GM20431 (cell line): ENCODE data around the gene STAP2.
"Not testable (repeated sequence)": the region's sequence is repeated elsewhere in the genome, so short reads cannot be mapped to it uniquely, and the experiment has no call there.

Experiments
- in situ Hi-C: fragments of 300-500 bp; cut with MseI, MboI; formaldehyde crosslinking; loops from one replicate; pipeline ENCODE4 v1.15.0; 2020; ENCODE audit warnings: low sequenced_read_pairs; ENCODE audit not compliant: unreplicated experiment

The STAP2 gene

DNA sequence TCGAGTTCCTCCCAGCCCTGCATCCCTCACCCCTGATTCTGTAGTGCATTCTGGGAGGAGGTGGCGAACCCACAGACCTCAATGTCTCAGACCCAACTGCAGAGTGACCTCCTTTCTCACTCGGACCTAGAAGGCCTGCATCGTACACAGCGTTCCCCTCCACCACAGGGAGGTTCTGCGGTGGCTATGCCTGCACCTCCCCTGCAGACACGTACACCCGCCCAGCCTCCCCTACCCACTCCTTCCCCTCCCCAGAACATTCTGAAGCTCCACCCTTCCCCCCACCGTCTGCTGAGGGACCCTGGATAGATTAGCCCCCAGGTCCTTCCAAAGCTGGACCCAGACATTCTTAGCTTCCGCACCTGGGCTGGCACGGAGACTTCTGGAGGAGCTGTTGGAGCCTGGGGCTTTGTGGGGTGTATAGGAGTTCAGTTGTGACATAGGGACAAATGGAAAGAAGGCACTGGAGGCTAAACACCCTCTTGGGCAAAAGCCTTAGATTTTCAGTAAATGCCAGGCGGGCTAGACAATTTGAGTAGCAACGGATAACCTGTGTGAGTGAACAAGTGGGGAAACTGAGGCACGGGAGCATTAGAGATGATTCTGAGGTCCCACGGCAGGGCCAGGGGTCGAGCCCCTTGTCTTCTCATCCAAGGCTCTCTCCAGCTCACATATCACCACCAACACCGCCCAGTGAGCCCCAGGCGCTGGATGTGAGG, 34.6 kb downstream of the STAP2 start:
- in situ Hi-C loops: no loop called here

DNA sequence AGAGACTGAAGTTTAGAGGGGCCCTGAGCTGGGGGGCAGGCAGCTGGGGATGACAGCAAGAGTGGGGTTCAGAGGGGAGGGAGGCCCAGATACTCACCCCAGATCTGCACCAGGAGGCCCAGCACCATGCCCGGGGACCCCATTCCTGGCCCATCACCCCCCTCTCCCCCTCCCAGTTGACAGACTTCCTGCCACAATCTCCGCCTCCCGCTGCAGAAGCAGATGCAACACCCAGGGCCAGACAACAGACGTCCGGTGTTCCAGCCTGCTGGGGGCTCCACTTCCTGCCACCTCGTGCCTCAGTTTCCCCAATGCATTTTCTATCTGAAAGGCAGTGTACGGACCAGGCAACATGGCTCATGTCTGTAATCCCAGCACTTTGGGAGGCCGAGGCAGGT, 36.4 kb downstream of the STAP2 start, which contains the start of gene TMIGD2:
TSS of gene TMIGD2 (minus strand) at position 147 of the 398 bp plus-strand sequence. CDS start at position 143, 4 bp downstream.
- in situ Hi-C loops: no loop called here

DNA sequence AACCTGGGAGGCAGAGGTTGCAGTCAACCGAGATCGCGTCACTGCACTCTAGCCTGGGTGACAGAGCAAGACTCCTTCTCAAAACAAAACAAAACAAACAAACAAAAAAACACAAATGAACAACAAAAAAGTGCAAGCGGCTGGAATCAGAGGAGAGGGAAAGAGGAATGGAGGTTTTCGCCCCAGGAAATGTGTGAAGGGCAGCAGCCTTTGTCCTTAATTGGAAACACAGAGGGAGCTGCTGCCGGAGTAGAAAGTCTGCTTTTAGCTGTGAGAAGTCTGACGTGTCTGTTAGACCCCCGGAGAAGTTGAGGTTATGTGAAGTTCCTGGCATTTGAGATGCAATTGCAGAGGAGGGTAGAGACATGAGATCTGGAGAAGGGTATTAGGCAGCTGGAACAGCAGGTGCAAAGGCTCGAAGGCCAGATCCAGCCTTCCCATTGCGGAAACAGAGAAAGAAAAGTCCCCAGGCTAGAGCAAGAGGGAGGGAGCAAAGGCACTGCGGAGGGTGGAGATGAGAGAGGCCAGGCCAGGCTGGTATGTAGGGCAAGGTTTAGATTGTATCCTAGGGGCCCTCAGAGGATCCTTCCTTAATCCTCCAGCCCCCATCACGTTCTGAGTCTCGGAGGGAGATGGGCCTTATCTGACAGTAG, 36.9 kb downstream of the STAP2 start:
- in situ Hi-C loops: no loop called here

DNA sequence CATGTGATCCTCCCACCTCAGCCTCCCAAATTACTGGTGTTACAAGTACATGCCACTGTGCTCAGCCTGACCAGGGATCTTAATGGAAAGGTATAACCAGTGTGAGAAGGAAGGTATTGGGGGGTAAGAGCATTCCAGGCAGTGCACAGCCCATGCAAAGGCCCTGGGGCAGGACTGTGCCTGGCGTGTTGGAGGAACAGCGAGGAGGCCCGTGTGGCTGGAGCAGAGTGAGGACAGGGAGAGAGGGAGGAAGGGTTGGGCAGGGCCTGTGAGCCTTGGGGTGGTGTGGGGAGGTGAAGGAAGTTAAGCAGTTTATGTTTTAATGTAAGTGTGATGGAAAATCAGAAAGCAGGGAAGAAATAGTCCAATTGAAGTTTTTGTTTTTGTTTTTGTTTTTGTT, 38.0 kb downstream of the STAP2 start:
- in situ Hi-C loops: no loop called here

DNA sequence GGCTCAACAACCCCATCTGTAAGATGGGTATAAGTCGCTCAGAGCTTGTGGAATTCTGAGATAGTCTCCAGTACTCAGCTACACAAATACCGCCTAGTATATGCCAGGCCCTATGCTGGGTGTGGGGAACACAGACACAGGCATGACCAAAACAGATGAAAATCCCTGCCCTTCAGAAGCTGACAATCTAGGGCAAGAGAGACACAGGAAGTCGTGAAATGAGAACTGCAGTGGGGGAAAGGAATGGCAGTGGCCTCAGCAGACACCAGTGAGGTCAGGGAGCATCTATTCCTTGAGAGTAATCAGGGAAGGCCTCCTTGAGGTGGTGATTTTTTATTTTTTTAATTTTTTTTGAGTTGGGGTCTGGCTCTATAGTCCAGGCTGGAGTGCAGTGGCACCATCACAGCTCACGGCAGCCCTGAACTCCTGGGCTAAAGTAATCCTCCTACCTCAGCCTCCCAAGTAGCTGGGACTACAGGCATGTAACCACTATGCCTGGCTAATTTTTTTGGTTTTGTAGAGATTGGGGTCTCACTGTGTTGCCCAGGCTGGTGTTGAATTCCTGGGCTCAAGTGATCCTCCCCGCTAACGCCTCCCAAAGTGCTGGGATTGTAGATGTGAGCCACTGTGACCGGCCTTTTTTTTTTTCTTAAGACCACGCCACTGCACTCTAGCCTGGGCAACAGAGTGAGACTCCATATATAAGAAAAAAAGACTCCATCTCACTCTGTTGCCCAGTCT, 39.6 kb downstream of the STAP2 start:
- in situ Hi-C loops: no loop called here

DNA sequence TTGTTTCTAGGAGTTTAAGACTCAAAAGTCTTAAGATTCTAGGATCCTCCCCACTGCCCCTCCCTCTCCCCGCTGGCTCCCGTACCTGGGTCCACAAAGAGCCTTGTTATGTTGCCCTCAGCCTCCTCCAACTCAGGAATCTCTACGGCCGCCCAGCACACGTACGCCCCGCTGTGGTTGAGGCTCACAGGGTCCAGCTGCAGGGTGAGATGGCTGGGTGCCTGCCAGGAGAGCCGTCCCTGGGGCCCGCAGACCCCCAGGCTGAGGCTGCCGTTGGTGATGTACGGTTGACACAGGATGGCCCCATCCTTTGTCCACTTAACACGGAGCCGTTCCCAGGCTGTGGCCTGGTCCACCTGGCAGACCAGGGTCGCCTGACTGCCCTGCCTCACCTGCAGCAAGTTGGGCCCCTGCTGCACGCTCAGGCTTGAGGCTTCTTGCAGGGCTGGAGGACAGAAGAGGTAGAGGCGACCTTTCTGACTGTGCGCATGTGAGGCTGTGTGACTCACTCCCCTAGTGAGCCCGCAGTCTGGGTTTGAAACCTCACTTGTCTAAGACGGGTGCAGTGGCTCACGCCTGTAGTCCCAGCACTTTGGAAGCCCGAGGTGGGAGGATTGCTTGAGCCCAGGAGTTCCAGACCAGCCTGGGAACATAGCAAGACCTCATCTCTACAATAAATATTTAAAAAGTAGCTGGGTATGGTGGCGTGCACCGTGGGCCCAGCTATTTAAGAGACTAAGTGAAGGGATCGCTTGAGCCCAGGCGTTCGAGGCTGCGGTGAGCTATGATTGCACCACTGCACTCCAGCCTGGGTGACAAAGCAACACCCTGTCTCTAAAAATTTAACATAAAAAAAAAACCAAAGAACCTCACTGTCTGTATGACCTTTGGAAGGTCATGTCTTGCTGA, 40.5 kb downstream of the STAP2 start:
- in situ Hi-C loops: no loop called here

DNA sequence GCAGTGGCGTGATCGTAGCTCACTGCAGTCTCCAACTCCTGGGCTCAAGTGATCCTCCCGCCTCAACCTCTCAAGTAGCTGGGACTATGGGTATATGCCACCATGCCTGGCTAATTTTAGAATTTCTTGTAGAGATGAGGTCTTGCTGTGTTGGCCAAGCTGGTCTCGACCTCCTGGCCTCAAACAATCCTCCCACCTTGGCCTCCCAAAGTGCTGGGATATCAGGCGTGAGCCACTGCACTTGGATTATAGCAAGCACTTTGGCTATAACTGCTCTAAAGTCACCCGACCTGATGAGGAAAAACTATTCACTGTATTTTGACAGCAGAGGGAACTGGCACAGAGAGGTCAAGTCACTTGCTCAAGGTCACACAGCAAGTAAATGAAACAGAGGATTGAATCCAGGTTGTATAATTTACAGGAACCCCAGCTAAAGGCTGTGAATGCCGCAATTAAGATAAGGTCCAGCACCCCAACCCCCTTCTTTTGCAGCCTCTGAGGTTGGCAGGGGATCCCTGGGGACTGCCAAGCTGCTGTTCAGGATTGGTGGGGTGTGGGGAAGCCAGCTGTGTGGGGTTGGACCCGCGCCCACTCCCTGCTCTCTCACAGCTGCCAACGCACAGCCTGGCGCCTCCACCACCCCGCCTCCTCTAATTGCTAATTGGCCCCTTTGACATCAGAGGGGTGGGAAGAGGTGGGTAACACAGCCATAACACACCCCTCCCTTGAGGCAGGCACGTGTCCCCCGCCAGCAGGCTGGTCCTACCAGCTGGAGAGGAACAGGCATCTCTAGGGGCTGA, 42.5 kb downstream of the STAP2 start:
- in situ Hi-C loops: no loop called here

DNA sequence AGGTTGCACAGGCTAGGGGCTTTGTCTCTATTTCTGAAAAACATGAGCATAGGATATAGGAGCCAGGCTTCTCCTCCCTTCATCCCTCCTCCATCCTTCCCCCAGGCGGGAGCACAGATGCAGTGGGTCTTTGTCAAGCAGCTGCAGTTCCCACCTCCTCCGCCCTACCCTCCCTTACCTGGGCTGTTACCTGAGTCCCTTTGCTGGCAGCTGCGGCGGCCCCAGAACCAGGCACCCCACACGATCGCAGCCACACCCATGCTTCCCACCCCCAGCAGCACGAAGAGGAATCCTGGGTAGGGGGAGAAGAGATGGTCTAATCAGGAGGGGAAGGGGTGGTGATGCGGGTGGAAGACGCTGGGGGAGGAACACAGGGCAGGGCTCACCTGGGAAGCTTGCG, 44.2 kb downstream of the STAP2 start:
- in situ Hi-C loops: no loop called here

DNA sequence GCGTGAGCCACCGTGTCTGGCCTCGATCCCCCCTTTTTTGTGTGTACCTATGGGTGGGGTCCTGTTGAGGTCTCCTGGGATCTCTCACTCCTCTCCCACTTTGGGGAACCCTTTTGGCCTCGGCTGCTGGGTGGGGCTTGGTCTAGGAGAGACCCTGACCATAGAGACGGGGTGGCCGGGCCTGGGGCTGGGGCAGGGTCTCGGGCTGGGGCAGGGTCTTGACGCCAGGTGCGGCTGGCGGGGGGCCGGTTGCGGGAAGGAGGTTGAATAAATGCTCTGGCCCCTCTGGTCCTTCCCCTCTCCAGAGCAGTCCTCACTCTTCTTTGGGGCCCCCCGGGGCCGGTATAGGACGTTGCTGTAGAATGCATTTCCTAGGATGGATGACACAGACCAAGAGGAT, 46.1 kb downstream of the STAP2 start:
- in situ Hi-C loops: no loop called here

DNA sequence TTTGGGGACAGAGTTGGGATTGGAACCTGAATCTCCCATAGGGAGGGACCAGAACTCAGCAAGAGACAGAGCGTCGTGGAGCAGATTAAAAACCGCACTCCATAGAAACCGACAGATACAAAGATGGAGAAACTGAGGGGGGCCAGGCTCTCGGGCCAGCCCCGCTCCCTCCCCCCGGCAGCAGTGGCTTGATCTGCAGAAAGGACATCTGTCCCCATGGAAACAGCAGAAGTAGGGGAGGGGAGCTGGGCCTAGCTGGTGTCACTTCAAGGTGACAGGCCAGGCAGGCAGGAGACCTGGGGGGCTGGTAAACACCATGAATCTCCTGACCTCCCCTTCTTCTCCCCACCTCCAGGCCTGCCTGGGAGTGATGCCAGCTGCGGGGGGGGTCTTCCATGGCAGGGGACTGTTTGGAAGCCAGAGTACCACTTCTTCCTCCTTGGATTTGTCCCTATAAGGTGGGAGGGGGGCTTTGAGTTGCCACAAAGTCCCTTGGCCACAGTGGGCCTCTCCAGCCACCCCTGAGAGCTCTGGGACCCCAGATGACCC, 47.4 kb downstream of the STAP2 start:
- in situ Hi-C loops: no loop called here

DNA sequence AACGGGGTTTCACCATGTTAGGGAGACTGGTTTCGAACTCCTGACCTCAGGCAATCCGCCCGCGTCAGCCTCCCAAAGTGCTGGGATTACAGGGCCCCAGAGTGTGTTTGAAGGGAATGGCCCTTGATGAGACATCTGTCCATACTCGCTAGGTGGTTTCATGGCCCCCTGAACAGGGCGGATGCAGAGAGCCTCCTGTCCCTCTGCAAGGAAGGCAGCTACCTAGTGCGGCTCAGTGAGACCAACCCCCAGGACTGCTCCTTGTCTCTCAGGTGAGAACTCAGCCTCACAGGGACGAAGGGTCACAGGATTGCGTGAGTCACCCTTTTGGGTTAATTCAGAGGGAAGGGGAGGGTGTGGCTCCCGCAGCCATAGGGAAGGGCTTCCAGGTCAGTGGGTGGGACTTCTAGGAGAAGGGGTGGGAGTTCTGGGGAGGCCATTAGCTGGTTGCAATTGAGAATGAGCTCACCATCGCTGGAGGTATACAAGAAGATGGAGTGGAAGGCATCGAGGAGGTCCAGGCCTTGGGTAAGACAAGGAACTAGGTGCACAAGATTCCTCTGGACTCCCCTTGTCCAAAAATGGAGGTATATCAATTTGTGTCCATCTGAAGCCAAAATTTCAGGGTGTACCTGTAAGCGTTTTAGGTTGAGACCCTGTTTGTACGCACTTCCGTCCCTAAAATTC, 50.4 kb downstream of the STAP2 start:
- in situ Hi-C loops: no loop called here

DNA sequence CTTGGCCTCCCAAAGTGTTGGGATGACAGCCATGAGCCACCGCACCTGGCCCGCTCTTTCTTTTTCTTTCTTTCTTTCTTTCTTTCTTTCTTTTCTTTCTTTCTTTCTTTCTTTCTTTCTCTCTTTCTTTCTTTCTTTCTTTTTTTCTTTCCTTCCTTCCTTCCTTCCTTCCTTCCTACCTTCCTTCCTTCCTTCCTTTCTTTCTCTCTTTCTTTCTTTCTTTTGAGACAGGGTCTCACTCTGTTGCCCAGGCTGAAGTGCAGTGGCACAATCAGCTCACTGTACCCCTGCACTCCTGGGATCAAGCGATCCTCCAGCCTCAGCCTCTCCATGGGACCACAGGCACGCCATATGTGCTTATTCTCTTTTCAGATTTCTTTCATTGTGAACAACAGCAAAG, 52.5 kb downstream of the STAP2 start:
- in situ Hi-C loops: not testable (repeated sequence)

DNA sequence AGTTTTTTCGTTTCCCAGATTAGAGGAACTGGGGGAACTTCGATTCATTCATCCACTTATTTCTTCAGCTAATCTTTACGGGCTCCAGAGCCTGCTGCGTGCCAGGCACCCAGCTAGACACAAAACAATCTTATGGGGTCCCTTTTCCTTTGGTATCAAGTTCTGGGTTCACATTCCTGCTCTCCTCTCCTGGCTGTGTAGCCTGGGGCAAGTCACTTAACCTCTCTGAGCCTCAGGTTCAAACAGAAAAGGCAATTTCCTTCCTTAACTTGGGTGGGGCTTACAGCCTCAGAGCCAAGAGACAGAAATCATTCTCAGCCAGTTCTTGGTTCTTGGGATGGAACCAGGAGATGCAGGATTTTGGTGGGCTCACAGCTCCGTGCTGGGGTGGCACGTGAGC, 53.7 kb downstream of the STAP2 start:
- in situ Hi-C loops: no loop called here

DNA sequence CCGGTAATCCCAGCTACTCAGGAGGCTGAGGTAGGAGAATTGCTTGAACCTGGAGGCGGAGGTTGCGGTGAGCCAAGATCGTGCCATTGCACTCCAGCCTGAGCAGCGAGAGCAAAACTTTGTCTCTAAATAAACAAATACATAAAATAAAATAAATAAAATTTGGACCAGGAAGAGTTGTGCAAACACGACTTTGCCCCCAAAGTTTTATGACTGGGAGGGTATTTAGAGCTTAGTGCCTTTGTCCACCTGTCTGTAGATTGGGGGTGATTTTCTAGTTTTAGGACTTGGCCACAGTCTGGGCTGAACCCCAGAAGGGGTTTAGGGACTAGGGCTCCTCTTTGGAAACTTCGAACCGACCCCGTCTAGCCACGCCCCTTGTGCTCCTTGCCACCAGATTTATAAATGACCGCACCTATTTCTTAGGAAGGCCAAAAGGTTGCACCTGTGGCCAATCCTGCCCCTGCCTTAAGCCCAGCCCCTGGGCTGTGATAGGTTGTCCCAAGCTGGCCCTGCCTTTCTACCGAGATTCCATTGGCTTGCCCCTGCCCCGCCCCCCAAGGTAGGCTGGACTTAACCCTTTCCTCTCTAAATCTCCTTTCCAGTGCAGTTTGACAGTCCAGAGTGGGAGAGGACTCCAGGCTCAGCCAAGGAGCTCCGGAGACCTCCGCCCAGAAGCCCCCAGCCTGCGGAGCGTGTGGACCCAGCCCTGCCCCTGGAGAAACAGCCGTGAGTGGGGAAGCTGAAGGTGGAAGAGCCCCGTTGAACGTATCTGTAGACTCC, 54.3 kb downstream of the STAP2 start:
- in situ Hi-C loops: no loop called here

DNA sequence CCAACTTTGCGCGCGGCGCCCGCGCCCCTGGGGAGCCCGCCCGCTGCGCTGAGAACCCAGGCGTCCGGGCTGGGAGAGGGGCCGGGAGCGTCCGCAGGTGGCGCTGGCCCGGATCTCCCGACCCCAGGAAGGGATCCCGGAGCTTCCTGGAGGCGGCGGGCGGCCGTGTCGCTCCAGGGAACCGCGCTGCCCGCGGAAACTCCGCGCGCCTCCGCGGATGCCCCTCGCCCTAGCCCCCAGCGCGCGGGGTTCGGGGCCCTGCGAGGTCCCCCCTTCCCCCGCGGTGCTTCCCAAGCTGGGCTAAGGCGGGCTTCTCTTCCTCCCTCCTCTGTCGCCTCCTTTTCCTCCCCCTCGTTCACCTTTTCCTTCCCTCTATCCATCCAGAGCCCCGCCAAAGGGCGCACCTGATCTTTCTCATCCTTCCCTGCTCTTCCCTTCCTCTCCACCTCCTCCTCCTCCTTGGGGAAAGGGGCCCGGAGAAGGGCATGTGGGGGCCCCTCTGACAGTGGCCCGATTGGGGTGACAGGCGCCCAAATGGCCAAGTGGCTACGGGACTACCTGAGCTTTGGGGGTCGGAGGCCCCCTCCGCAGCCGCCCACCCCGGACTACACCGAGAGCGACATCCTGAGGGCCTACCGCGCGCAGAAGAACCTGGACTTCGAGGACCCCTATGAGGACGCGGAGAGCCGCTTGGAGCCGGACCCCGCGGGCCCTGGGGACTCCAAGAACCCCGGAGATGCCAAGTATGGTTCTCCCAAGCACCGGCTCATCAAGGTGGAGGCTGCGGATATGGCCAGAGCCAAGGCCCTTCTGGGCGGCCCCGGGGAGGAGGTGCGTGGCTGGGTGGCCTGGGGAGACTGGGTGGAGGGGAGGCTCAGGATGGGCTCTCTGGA, 58.9 kb downstream of the STAP2 start:
- in situ Hi-C loops: no loop called here

DNA sequence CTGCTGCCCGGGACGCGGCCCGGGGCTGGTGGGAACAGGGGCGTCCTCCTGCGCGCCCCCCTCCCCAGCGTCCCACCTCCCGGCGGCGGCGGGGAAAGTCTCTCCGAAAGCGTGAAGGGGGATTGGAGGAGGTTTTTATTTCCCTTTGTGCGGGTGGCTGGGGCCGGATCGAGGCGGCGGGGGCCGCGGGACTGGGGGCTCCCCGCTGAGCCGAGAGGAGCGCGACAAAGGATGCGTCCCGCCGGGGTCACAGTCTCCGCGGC, 59.4 kb downstream of the STAP2 start:
- in situ Hi-C loops: no loop called here
